HepG2 (cell line): ENCODE measurements around the gene LDLRAD4. TPM values are rescaled to one million over a fixed set of nuclear protein-coding genes. Genes with fewer than 3 reads are reported as not detected.

ENCODE experiments used
- AHDC1 ChIP-seq: sonication (generic); formaldehyde crosslinking; IDR thresholded peaks from 2 replicates; pipeline ENCODE4 v1.5.1; 2020; ENCODE audit warnings: mild to moderate bottlenecking, missing genetic modification reagents, borderline replicate concordance
- ARID3A ChIP-seq: IDR thresholded peaks from 2 replicates; pipeline ENCODE4 v1.6.1; 2012; ENCODE audit warnings: low read depth, low read length, improper control_type of control experiment
- ATF1 ChIP-seq: IDR thresholded peaks from 2 replicates; pipeline ENCODE4 v1.6.1; 2016; ENCODE audit warnings: mild to moderate bottlenecking, control low read depth
- BHLHE40 ChIP-seq: IDR thresholded peaks from 2 replicates; pipeline ENCODE4 v1.6.1; 2011; ENCODE audit warnings: low read length, improper control_type of control experiment
- HNF1A ChIP-seq, 2 experiments: sonication (generic) in 1 of 2; formaldehyde crosslinking in 1 of 2; IDR thresholded peaks; 2 replicates each; pipeline versions ENCODE4 v1.4.0 to v1.6.1; 2016 to 2020; ENCODE audit warnings: borderline replicate concordance in 1 of 2, low read depth in 1 of 2, mild to moderate bottlenecking in 1 of 2, missing genetic modification reagents in 1 of 2
- MYPOP ChIP-seq: sonication (generic); formaldehyde crosslinking; IDR thresholded peaks from 2 replicates; pipeline ENCODE4 v1.8.1; 2023; ENCODE audit warnings: mild to moderate bottlenecking, moderate library complexity, missing genetic modification reagents
- RBAK ChIP-seq: sonication (generic); formaldehyde crosslinking; IDR thresholded peaks from 2 replicates; pipeline ENCODE4 v1.5.1; 2020; ENCODE audit warnings: mild to moderate bottlenecking, missing genetic modification reagents
- THRA ChIP-seq: sonication (generic); formaldehyde crosslinking; IDR thresholded peaks from 2 replicates; pipeline ENCODE4 v1.4.0; 2020; ENCODE audit warnings: missing genetic modification reagents, borderline replicate concordance
- ZIK1 ChIP-seq: sonication (generic); formaldehyde crosslinking; IDR thresholded peaks from 2 replicates; pipeline ENCODE4 v1.5.0; 2020; ENCODE audit warnings: mild to moderate bottlenecking, low read depth, missing genetic modification reagents, borderline replicate concordance
- ZNF253 ChIP-seq: sonication (generic); formaldehyde crosslinking; IDR thresholded peaks from 2 replicates; pipeline ENCODE4 v1.8.0; 2022; ENCODE audit warnings: mild to moderate bottlenecking, missing genetic modification reagents, borderline replicate concordance
- ZNF317 ChIP-seq: sonication (generic); formaldehyde crosslinking; IDR thresholded peaks from 2 replicates; pipeline ENCODE4 v1.5.0; 2020; ENCODE audit warnings: mild to moderate bottlenecking, missing genetic modification reagents
- ZNF367 ChIP-seq: sonication (generic); formaldehyde crosslinking; IDR thresholded peaks from 2 replicates; pipeline ENCODE4 v1.4.0; 2020; ENCODE audit warnings: missing genetic modification reagents, borderline replicate concordance
- ZNF703 ChIP-seq: sonication (generic); formaldehyde crosslinking; IDR thresholded peaks from 2 replicates; pipeline ENCODE4 v1.5.1; 2020; ENCODE audit warnings: missing genetic modification reagents, mild to moderate bottlenecking, moderate library complexity, borderline replicate concordance
- ZNF878 ChIP-seq: sonication (generic); formaldehyde crosslinking; IDR thresholded peaks from 2 replicates; pipeline ENCODE4 v1.8.1; 2023; ENCODE audit warnings: mild to moderate bottlenecking, missing genetic modification reagents, moderate library complexity
- polyA plus RNA-seq, 8 experiments: library from polyadenylated mRNA; depleted of rRNA in 3 of 8; stranded (reverse) in 7 of 8; unstranded in 1 of 8; fragments of >200 nt; fragmentation: Illumina TruSeq in 4 of 8; extraction: Trizol in 4 of 8; gene quantifications; 2 replicates each; pipeline versions ENCODE4 v1.2.1 to v1.2.3, GENCODE V29; 2011 to 2016; ENCODE audit warnings: low read depth in 4 of 8, missing spikeins in 1 of 8, mixed read lengths in 1 of 8; ENCODE audit not compliant: insufficient read depth in 1 of 8
- total RNA-seq, 5 experiments: library from RNA; depleted of rRNA; stranded (reverse); fragments of >200 nt; fragmentation: Illumina TruSeq; extraction: Trizol; gene quantifications; 2 replicates each; pipeline ENCODE4 v1.2.3, GENCODE V29; 2016; ENCODE audit warnings: low read depth in 1 of 5

LDLRAD4 gene
- total and polyA plus RNA-seq, 2 of the 13 experiments (the other 11 are each of a cell fraction or from before 2014, with no cell fraction given) = 13.6 to 20.9 TPM

- TF ChIP-seq ZNF317 (CRISPR knock-in tag) (peak; percentile 81), ZNF253 (CRISPR knock-in tag) (no peak), AHDC1 (CRISPR knock-in tag) (peak; percentile 89), MYPOP (peak; percentile 49; the same call in 1 of the 2 replicates), ARID3A (peak; percentile 81), ZNF367 (CRISPR knock-in tag) (no peak), ATF1 (CRISPR knock-in tag) (peak; percentile 72), ZNF703 (CRISPR knock-in tag) (no peak), BHLHE40 (peak; percentile 89), ZIK1 (CRISPR knock-in tag) (0 out of 2 replicates have a peak, but pooled peaks have one; percentile 42), THRA (peak; percentile 70; the same call in 1 of the 2 replicates), ZNF878 (CRISPR knock-in tag) (peak; percentile 79; the same call in 1 of the 2 replicates), RBAK (CRISPR knock-in tag) (no peak), HNF1A (IDR thresholded peaks at IDR 0.05; ENCODE audit: low read depth) (no peak), HNF1A (CRISPR knock-in tag; IDR thresholded peaks at IDR 0.05; ENCODE audit: borderline replicate concordance) (no peak; the same call in 1 of the 2 replicates)
Observed at GRCh38 chr18:13179566-13180113, 38.9 kb upstream of the LDLRAD4 start (continued).
